ENCODE results near the gene TMEM151B. TPM values are rescaled to one million over a fixed set of nuclear protein-coding genes. Genes with fewer than 3 reads are reported as not detected.

The TMEM151B gene
- total RNA-seq, 1 experiment from 2014 or later, result not detected

DNA sequence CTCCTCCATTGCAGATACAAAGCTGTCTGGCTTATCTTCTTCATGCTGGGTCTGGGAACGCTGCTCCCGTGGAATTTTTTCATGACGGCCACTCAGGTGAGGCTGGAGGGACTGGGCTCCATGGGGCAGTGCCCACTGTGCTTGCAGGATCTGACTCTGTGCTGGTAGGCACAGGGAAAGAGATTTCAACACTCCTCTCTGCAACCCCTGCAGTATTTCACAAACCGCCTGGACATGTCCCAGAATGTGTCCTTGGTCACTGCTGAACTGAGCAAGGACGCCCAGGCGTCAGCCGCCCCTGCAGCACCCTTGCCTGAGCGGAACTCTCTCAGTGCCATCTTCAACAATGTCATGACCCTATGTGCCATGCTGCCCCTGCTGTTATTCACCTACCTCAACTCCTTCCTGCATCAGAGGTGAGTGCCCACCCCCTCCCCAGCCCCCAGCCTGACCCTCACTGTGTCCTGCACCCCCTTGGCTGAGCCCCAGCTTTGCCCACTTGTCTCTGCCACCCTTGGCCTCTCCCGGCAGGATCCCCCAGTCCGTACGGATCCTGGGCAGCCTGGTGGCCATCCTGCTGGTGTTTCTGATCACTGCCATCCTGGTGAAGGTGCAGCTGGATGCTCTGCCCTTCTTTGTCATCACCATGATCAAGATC, 40.7 kb upstream of the TMEM151B start:
- Histone ChIP-seq H4K20me1 (ENCODE audit: insufficient read depth) (peaks cover 4% of the 10 kb centered on the region; the same call in 1 of the 2 replicates), H3K4me1 (ENCODE audit: control insufficient read depth in 1 of 2, insufficient read depth in 2 of 2, low read length in 2 of 2) (peaks cover 18 to 32% of the 10 kb centered on the region in 2 experiments; a peak in 3 of 4 replicates), H3K9ac (ENCODE audit: low read length) (no peak overlapping the region), H2AFZ (ENCODE audit: low read depth, low read length, poor library complexity, severe bottlenecking) (no peak overlapping the region), H3K9me2 (ENCODE audit: insufficient read depth) (no peaks in the 10 kb centered on the region), H3K36me3 (ENCODE audit: control insufficient read depth in 1 of 2, insufficient read depth in 2 of 2, low read length in 2 of 2) (peaks cover 19 to 54% of the 10 kb centered on the region in 2 experiments; a peak in 3 of 4 replicates), H3K79me2 (ENCODE audit: insufficient read depth, low read length) (peaks cover 46% of the 10 kb centered on the region), H3K9me3 (ENCODE audit: control insufficient read depth in 1 of 2, insufficient read depth in 1 of 2, low read depth in 1 of 2, low read length in 2 of 2) (no peaks in the 10 kb centered on the region), H3K4me3 (replicated peaks in 1 of 2; ENCODE audit: low read depth in 1 of 2, low read length in 2 of 2) (no peak overlapping the region), H3K27me3 (ENCODE audit: insufficient read depth, low read length) (no peaks in the 10 kb centered on the region), H3K4me2 (ENCODE audit: low read length) (no peak overlapping the region), H3K27ac (ENCODE audit: low read depth, low read length) (no peak overlapping the region)
- ChIA-PET RAD21 (ENCODE audit: low non-redundant PET in 1 of 2, low total read pairs in 2 of 2, uncharacterized antibody in 2 of 2, unreplicated experiment in 2 of 2) (no interaction called here), POLR2A (interaction anchor here (0.8 kb wide), 1 partner anchor 17 kb away, joined by 5 read pairs; the partner anchor contains the start of gene HSP90AB1), CTCF (interaction anchor here (1.3 kb wide), 1 partner anchor 8 kb away, joined by 5 read pairs; no protein-coding TSS in a partner anchor)
- no peak for ATAC-seq
- BruUV-seq (replicated peaks), result no TSS peak
- DNase-seq (ENCODE audit: low read depth, low spot score), result no peak
- TF ChIP-seq POLR2A (IDR thresholded peaks at IDR 0.05; ENCODE audit: borderline replicate concordance, extremely low read depth, insufficient read depth, insufficient read length) (no peak), YY1 (IDR thresholded peaks at IDR 0.05; ENCODE audit: extremely low read depth, insufficient replicate concordance, low read depth, low read length) (no peak)
- intact Hi-C loops (cut with micrococcal nuclease), result no loop called here

DNA sequence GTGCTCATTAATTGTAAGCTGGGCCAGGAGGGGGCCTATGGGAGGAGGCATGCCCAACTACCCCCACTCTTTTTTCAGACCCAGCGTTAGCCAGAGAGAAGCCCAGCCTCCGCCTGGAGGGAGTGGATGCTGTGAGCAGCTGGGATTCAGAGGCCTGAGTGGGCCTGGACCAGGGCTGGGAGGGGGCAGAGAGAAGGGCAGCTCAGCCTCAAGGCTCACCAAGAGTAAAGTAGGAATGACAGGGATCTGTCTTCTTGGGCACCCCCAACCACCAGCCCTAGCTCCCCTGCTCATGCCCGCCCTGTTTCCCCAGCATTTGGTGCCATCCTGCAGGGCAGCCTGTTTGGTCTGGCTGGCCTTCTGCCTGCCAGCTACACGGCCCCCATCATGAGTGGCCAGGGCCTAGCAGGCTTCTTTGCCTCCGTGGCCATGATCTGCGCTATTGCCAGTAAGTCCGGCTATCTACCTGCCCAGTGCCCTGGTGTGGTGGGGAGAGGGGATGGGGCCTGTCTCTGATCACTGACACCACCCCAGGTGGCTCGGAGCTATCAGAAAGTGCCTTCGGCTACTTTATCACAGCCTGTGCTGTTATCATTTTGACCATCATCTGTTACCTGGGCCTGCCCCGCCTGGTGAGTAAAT, 40.1 kb upstream of the TMEM151B start:
- H3K4me1 ChIP-seq (ENCODE audit: control insufficient read depth in 1 of 2, insufficient read depth in 2 of 2, low read length in 2 of 2), result peaks cover 20 to 31% of the 10 kb centered on the region in 2 experiments; a peak in 3 of 4 replicates
- ChIA-PET POLR2A (interaction anchor here (0.8 kb wide), 1 partner anchor 16 kb away, joined by 5 read pairs; the partner anchor contains the start of gene HSP90AB1), CTCF (interaction anchor here (1.3 kb wide), 1 partner anchor 9 kb away, joined by 5 read pairs; no protein-coding TSS in a partner anchor), RAD21 (ENCODE audit: low non-redundant PET in 1 of 2, low total read pairs in 2 of 2, uncharacterized antibody in 2 of 2, unreplicated experiment in 2 of 2) (no interaction called here)
- no peak for DNase-seq (ENCODE audit: low read depth, low spot score)
- no TSS peak for BruUV-seq (replicated peaks)
- peaks cover 4% of the 10 kb centered on the region; the same call in 1 of the 2 replicates for H4K20me1 ChIP-seq (ENCODE audit: insufficient read depth)
- H3K9me2 ChIP-seq (ENCODE audit: insufficient read depth), result no peaks in the 10 kb centered on the region
- no peak for ATAC-seq
- H3K36me3 ChIP-seq (ENCODE audit: control insufficient read depth in 1 of 2, insufficient read depth in 2 of 2, low read length in 2 of 2), result peaks cover 19 to 58% of the 10 kb centered on the region in 2 experiments; a peak in 3 of 4 replicates
- no peak overlapping the region for H3K27ac ChIP-seq (ENCODE audit: low read depth, low read length)
- H3K27me3 ChIP-seq (ENCODE audit: insufficient read depth, low read length), result no peaks in the 10 kb centered on the region
- H3K4me3 ChIP-seq (replicated peaks in 1 of 2; ENCODE audit: low read depth in 1 of 2, low read length in 2 of 2), result no peak overlapping the region
- H2AFZ ChIP-seq (ENCODE audit: low read depth, low read length, poor library complexity, severe bottlenecking), result no peak overlapping the region
- H3K9ac ChIP-seq (ENCODE audit: low read length), result no peak overlapping the region
- peaks cover 39% of the 10 kb centered on the region for H3K79me2 ChIP-seq (ENCODE audit: insufficient read depth, low read length)
- H3K4me2 ChIP-seq (ENCODE audit: low read length), result no peak overlapping the region
- intact Hi-C loops (cut with micrococcal nuclease), result no loop called here
- no peaks in the 10 kb centered on the region for H3K9me3 ChIP-seq (ENCODE audit: control insufficient read depth in 1 of 2, insufficient read depth in 1 of 2, low read depth in 1 of 2, low read length in 2 of 2)
- TF ChIP-seq, protein P1, sequence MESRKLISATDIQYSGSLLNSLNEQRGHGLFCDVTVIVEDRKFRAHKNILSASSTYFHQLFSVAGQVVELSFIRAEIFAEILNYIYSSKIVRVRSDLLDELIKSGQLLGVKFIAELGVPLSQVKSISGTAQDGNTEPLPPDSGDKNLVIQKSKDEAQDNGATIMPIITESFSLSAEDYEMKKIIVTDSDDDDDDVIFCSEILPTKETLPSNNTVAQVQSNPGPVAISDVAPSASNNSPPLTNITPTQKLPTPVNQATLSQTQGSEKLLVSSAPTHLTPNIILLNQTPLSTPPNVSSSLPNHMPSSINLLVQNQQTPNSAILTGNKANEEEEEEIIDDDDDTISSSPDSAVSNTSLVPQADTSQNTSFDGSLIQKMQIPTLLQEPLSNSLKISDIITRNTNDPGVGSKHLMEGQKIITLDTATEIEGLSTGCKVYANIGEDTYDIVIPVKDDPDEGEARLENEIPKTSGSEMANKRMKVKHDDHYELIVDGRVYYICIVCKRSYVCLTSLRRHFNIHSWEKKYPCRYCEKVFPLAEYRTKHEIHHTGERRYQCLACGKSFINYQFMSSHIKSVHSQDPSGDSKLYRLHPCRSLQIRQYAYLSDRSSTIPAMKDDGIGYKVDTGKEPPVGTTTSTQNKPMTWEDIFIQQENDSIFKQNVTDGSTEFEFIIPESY (IDR thresholded peaks at IDR 0.05; ENCODE audit: extremely low read depth, insufficient replicate concordance, low read length), result no peak
- TF ChIP-seq ELF1 (IDR thresholded peaks at IDR 0.05; ENCODE audit: borderline replicate concordance, low read depth) (no peak), SIN3A (IDR thresholded peaks at IDR 0.05; ENCODE audit: low read depth) (no peak), RAD21 (IDR thresholded peaks at IDR 0.05; ENCODE audit: low read depth) (no peak), ZFX (IDR thresholded peaks at IDR 0.05) (no peak), TCF7L2 (IDR thresholded peaks at IDR 0.05; ENCODE audit: borderline replicate concordance, extremely low read depth, insufficient read depth, insufficient read length) (no peak), POLR2AphosphoS5 (IDR thresholded peaks at IDR 0.05; ENCODE audit: low read depth, low read length) (no peak), JUND (IDR thresholded peaks at IDR 0.05) (no peak), EZH2 (IDR thresholded peaks at IDR 0.05) (no peak)
- TF ChIP-seq, protein P2, sequence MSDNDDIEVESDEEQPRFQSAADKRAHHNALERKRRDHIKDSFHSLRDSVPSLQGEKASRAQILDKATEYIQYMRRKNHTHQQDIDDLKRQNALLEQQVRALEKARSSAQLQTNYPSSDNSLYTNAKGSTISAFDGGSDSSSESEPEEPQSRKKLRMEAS (IDR thresholded peaks at IDR 0.05), result no peak
- TF ChIP-seq, protein P3, sequence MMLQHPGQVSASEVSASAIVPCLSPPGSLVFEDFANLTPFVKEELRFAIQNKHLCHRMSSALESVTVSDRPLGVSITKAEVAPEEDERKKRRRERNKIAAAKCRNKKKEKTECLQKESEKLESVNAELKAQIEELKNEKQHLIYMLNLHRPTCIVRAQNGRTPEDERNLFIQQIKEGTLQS (IDR thresholded peaks at IDR 0.05), result no peak
- TF ChIP-seq, protein P4, sequence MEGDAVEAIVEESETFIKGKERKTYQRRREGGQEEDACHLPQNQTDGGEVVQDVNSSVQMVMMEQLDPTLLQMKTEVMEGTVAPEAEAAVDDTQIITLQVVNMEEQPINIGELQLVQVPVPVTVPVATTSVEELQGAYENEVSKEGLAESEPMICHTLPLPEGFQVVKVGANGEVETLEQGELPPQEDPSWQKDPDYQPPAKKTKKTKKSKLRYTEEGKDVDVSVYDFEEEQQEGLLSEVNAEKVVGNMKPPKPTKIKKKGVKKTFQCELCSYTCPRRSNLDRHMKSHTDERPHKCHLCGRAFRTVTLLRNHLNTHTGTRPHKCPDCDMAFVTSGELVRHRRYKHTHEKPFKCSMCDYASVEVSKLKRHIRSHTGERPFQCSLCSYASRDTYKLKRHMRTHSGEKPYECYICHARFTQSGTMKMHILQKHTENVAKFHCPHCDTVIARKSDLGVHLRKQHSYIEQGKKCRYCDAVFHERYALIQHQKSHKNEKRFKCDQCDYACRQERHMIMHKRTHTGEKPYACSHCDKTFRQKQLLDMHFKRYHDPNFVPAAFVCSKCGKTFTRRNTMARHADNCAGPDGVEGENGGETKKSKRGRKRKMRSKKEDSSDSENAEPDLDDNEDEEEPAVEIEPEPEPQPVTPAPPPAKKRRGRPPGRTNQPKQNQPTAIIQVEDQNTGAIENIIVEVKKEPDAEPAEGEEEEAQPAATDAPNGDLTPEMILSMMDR (IDR thresholded peaks at IDR 0.05 in 2 of 3, conservative IDR thresholded peaks at IDR 0.05 in 1 of 3; ENCODE audit: borderline replicate concordance in 1 of 3, insufficient read depth in 1 of 3, low read depth in 2 of 3, low read length in 2 of 3), result no peak

All from HCT116 (cell line).